GM12865 (cell line): ENCODE results near the gene HERPUD2.

Experiments
- DNase-seq: peaks from one replicate; pipeline ENCODE4 v3.0.0; 2010; ENCODE audit warnings: low read depth
- H3K4me3 ChIP-seq: 2 replicates; pipeline ENCODE4 v1.5.1; 2011; ENCODE audit warnings: mild to moderate bottlenecking, low read depth, low read length, control low read depth
- CTCF ChIP-seq: IDR thresholded peaks from 2 replicates; pipeline ENCODE4 v1.5.1; 2011; ENCODE audit warnings: low read length, control low read depth, low read depth, inconsistent platforms; ENCODE audit not compliant: insufficient read depth; ENCODE audit errors: missing control alignments

Gene HERPUD2

GRCh38 chr7:35647171-35647574 lies 47.8 kb downstream of the HERPUD2 start:
- DNase-seq: peak; percentile 50
- no peak for TF ChIP-seq CTCF
- H3K4me3 ChIP-seq: no peak overlapping the region

GRCh38 chr7:35646289-35647023 lies 48.5 kb downstream of the HERPUD2 start:
- H3K4me3 ChIP-seq: no peak overlapping the region
- no peak for TF ChIP-seq CTCF
- DNase-seq: peak; percentile 20

GRCh38 chr7:35645691-35646090 lies 49.2 kb downstream of the HERPUD2 start:
- no peak overlapping the region for H3K4me3 ChIP-seq
- no peak for TF ChIP-seq CTCF
- DNase-seq: peak; percentile 27

GRCh38 chr7:35630024-35630972 lies 64.6 kb downstream of the HERPUD2 start:
- TF ChIP-seq CTCF: no peak
- DNase-seq: no peak

GRCh38 chr7:35624299-35625186 lies 70.4 kb downstream of the HERPUD2 start:
- peak; percentile 49 for DNase-seq
- peak; percentile 80 for TF ChIP-seq CTCF
- H3K4me3 ChIP-seq: no peak overlapping the region

More at GRCh38 chr7:35630024-35630972, 64.6 kb downstream of the HERPUD2 start:
- H3K4me3 ChIP-seq: no peak overlapping the region

GRCh38 chr7:35623381-35623780 lies 71.6 kb downstream of the HERPUD2 start:
- no peak for DNase-seq
- no peak for TF ChIP-seq CTCF

More at GRCh38 chr7:35623381-35623780, 71.6 kb downstream of the HERPUD2 start:
- no peak overlapping the region for H3K4me3 ChIP-seq
